PC-3 (cell line): Measurements from ENCODE around the gene TCF12.

ENCODE experiments used
- EZH2 ChIP-seq: fragments of 300-600 bp; sonication (generic); IDR thresholded peaks from one replicate; pipeline ENCODE4 v1.6.1; 2017; ENCODE audit warnings: antibody characterized with exemption, mild to moderate bottlenecking, low read length; ENCODE audit not compliant: unreplicated experiment
- EZH2phosphoT487 ChIP-seq: fragments of 300-600 bp; sonication (generic); IDR thresholded peaks from 2 replicates; pipeline ENCODE4 v1.6.1; 2018; ENCODE audit warnings: mild to moderate bottlenecking, antibody characterized with exemption, low read length, borderline replicate concordance
- TF ChIP-seq, protein P1 (sequence below): fragments of 300-600 bp; sonication (generic); conservative IDR thresholded peaks from 2 replicates; pipeline ENCODE4 v1.5.1; 2017; ENCODE audit warnings: antibody characterized with exemption, low read depth, mild to moderate bottlenecking, low read length

DNA sequence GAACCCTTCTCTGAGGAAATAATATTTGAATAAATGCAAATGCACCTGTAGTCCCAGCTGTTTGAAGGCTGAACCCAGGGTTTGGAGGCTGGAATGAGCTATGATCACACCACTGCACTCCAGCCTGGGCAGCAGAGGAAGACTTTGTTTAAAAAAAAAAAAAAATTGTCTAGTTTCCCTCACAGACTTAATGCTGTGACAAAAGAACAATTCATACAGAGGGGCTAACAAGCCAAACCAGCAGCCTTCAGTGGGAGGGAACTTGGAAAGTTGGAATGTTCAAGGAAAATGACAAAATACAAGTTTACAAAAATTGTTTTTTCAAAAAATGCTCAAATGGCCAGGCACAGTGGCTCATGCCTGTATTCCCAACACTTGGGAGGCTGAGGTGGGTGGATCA lies 229.8 kb downstream of the TCF12 start:
- TF ChIP-seq, protein P1, sequence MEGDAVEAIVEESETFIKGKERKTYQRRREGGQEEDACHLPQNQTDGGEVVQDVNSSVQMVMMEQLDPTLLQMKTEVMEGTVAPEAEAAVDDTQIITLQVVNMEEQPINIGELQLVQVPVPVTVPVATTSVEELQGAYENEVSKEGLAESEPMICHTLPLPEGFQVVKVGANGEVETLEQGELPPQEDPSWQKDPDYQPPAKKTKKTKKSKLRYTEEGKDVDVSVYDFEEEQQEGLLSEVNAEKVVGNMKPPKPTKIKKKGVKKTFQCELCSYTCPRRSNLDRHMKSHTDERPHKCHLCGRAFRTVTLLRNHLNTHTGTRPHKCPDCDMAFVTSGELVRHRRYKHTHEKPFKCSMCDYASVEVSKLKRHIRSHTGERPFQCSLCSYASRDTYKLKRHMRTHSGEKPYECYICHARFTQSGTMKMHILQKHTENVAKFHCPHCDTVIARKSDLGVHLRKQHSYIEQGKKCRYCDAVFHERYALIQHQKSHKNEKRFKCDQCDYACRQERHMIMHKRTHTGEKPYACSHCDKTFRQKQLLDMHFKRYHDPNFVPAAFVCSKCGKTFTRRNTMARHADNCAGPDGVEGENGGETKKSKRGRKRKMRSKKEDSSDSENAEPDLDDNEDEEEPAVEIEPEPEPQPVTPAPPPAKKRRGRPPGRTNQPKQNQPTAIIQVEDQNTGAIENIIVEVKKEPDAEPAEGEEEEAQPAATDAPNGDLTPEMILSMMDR: no peak
- TF ChIP-seq EZH2 (no peak), EZH2phosphoT487 (no peak)
